Gastroesophageal sphincter (tissue), 4 donors: ENCODE measurements around the gene ADGRG7. TPM values are rescaled to one million over a fixed set of nuclear protein-coding genes. Genes with fewer than 3 reads are reported as not detected.
"Not testable (repeated sequence)": the region's sequence is repeated elsewhere in the genome, so short reads cannot be mapped to it uniquely, and the experiment has no call there.

ENCODE experiments used
- ATAC-seq: fragments of 150-250 bp; one replicate; pipeline ENCODE4 v1.9.1; 2016; ENCODE audit warnings: mild to moderate bottlenecking, moderate library complexity
- H3K27ac ChIP-seq, 4 donors: fragments of 200-600 bp; sonication (generic) in 3 of 4; 1 replicate in 3 of 4; 2 replicates in 1 of 4; pipeline ENCODE4 v1.5.1; 2016 to 2019
- H3K27me3 ChIP-seq: fragments of 200-600 bp; sonication (generic); one replicate; pipeline ENCODE4 v1.5.1; 2019
- H3K36me3 ChIP-seq, 2 donors: fragments of 200-600 bp; sonication (generic); one replicate each; pipeline ENCODE4 v1.5.1; 2019; ENCODE audit warnings: control low read depth in 1 of 2
- H3K4me1 ChIP-seq, 3 donors: fragments of 200-600 bp; sonication (generic); 1 replicate in 2 of 3; 2 replicates in 1 of 3; pipeline ENCODE4 v1.5.1; 2016 to 2019; ENCODE audit warnings: control low read depth in 2 of 3
- H3K4me3 ChIP-seq, 2 donors: fragments of 200-600 bp; sonication (generic); one replicate each; pipeline ENCODE4 v1.5.1; 2019; ENCODE audit warnings: mild to moderate bottlenecking in 1 of 2, moderate library complexity in 1 of 2
- H3K9me3 ChIP-seq, 3 donors: fragments of 200-600 bp; sonication (generic); one replicate each; pipeline ENCODE4 v1.5.1; 2017 to 2019; ENCODE audit warnings: control low read depth in 2 of 3
- EP300 ChIP-seq: sonication (generic); formaldehyde crosslinking; IDR thresholded peaks from one replicate; pipeline ENCODE4 v1.6.1; 2017; ENCODE audit warnings: antibody characterized with exemption, mild to moderate bottlenecking
- POLR2A ChIP-seq, 2 donors: fragments of 450-650 bp; IDR thresholded peaks; one replicate each; pipeline ENCODE4 v1.6.1; 2017; ENCODE audit warnings: antibody characterized with exemption in 2 of 2, mild to moderate bottlenecking in 2 of 2, moderate library complexity in 1 of 2
- POLR2AphosphoS5 ChIP-seq: sonication (generic); formaldehyde crosslinking; IDR thresholded peaks from one replicate; pipeline ENCODE4 v1.6.1; 2017; ENCODE audit warnings: antibody characterized with exemption
- WGBS, 2 donors: methylation state at CpG; one replicate each; pipeline ENCODE4 v1.1.5; 2018; ENCODE audit warnings: low coverage in 1 of 2; 5-methylcytosine and 5-hydroxymethylcytosine counted together
- total RNA-seq, 4 donors: library from RNA; depleted of rRNA; stranded (reverse); fragments of >200 nt; gene quantifications; one replicate each; pipeline ENCODE4 v1.1.0, GENCODE V29; 2016
- TF ChIP-seq, protein P1 (sequence below), 4 experiments: fragments of 200-600 bp in 2 of 4; fragments of 450-650 bp in 2 of 4; sonication (generic) in 1 of 4; IDR thresholded peaks; one replicate each; pipeline ENCODE4 v1.5.1; 2017 to 2019; ENCODE audit warnings: antibody characterized with exemption in 4 of 4, mild to moderate bottlenecking in 2 of 4, moderate library complexity in 2 of 4

Gene ADGRG7
- total RNA-seq, 4 donors from 2014 or later: 0.13 TPM; not detected in 3

DNA sequence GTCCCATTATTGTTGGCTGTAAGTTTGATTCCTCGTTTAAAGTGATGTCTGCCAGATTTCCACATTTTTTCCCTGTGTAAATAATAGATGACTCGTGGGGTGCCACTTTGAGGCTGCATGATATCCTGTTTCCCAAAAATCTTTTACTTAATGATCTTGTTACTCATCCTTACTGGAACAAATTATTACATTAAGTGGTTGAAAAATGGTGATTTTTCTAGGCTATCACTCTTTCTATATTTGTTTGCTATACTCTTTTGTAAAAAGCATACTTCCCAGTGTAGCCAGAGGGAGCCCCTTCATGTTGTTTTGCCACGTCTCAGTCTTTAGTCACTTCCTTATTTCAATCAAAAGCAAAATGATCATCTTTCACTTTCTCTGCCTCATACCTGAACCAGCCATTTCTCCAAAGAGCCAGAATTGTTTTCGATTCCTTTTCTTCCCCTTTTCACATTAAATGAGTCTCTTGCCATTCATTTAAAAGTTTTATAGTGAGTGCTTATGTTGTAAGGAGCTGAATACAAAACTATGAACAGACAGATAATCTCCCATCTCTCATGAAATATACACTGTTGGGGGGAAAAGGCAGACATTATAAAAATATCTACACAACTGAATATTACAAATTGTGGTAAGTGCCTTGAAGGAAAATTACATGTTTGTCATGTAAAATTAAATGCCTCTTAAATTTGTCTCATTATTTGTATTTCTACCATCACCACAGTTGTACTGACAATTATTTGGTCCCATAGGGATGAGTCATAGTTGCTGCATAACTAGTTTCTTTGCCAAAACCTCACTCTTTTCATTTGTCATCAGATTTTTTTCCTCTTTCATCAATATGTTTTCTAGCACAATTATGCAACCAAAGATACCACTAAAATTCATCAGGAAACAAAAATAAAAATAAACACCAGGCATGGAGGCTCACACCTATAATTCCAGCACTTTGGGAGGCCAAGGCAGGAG, 41.5 kb downstream of the ADGRG7 start:
- peak overlapping the region in 2 of 4 donors; percentile 2 to 29 for H3K27ac ChIP-seq
- 27 to 67% methylated on average over 4 of the region's 4 CpGs for WGBS, 2 donors

DNA sequence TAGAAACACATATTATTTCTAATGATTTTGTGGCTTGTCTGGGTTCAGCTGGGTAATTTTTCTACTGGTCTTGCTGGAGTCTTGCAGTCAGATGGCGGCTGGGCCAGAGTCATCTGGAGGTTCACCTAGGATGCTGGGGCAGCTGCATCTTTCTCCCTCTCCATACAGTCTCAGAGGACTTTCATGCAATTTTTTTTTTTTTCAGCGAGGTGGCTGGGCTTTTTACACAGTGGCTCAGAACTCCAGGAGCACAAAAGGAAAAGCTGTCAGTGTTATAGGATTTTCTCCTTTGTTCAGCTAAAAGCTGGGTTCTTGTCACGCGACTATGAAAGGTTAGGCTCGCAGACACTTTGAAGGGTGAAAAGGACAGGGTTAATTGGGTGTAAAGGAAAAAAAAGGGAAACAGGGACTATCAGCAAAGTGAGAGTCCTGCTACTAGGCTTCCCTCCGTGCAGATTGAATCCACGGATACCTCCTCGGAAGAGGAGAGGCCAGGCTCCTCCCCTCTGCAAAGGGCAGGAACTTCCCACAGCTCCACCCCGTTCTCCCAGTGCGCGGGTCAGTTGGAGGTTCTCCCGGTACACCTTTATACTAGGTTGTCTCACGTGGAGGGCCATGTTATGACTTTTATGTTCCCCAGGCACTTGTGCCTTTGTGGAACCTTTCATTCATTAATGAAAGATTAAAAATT, 44.3 kb downstream of the ADGRG7 start:
- no peak overlapping the region for H3K27ac ChIP-seq
- TF ChIP-seq, protein P1, sequence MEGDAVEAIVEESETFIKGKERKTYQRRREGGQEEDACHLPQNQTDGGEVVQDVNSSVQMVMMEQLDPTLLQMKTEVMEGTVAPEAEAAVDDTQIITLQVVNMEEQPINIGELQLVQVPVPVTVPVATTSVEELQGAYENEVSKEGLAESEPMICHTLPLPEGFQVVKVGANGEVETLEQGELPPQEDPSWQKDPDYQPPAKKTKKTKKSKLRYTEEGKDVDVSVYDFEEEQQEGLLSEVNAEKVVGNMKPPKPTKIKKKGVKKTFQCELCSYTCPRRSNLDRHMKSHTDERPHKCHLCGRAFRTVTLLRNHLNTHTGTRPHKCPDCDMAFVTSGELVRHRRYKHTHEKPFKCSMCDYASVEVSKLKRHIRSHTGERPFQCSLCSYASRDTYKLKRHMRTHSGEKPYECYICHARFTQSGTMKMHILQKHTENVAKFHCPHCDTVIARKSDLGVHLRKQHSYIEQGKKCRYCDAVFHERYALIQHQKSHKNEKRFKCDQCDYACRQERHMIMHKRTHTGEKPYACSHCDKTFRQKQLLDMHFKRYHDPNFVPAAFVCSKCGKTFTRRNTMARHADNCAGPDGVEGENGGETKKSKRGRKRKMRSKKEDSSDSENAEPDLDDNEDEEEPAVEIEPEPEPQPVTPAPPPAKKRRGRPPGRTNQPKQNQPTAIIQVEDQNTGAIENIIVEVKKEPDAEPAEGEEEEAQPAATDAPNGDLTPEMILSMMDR (IDR thresholded peaks at IDR 0.05): no peak
- TF ChIP-seq EP300 (no peak), POLR2AphosphoS5 (no peak), POLR2A (IDR thresholded peaks at IDR 0.05) (no peak)
- no peaks in the 10 kb centered on the region for H3K9me3 ChIP-seq
- H3K4me1 ChIP-seq: no peaks in the 10 kb centered on the region
- ATAC-seq: no peak
- H3K4me3 ChIP-seq: no peak overlapping the region
- 78 to 86% methylated on average over 5 to 13 of the region's 13 CpGs for WGBS, 2 donors
- no peaks in the 10 kb centered on the region for H3K36me3 ChIP-seq
- no peaks in the 10 kb centered on the region for H3K27me3 ChIP-seq

More for the DNA sequence above, 41.5 kb downstream of the ADGRG7 start:
- no peaks in the 10 kb centered on the region for H3K36me3 ChIP-seq
- no peak for TF ChIP-seq POLR2A (IDR thresholded peaks at IDR 0.05)
- TF ChIP-seq, protein P1 (IDR thresholded peaks at IDR 0.05): peak in 1 of 4 experiments; percentile 19
- H3K27me3 ChIP-seq: no peaks in the 10 kb centered on the region
- H3K4me1 ChIP-seq: no peaks in the 10 kb centered on the region
- no peak overlapping the region for H3K4me3 ChIP-seq
- H3K9me3 ChIP-seq: no peaks in the 10 kb centered on the region
- peak; percentile 73 for ATAC-seq

DNA sequence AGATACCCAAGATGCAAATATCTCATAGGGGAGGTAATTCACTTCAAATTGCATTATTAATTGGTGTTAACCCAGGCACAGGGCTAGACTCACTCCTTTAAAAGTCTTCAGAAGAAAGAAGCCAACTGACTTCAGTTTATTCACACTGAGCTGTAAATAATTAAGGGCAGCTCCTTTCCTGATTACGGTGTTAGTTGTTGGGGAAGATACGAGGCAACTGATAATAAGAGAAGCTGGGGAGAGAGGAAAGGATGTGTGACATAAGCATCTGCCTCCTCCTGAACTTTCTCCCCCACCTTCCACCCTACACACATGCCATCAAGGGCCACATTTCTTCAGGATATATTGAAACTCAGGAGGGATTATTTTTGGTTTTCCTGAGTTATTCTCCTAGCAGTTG, 47.5 kb downstream of the ADGRG7 start:
- Histone ChIP-seq H3K4me1 (no peaks in the 10 kb centered on the region), H3K27ac (no peak overlapping the region), H3K36me3 (no peaks in the 10 kb centered on the region), H3K9me3 (no peaks in the 10 kb centered on the region), H3K4me3 (no peak overlapping the region), H3K27me3 (no peaks in the 10 kb centered on the region)
- ATAC-seq: no peak
- TF ChIP-seq, protein P1 (IDR thresholded peaks at IDR 0.05): no peak
- no peak for TF ChIP-seq POLR2AphosphoS5
- no peak for TF ChIP-seq EP300
- TF ChIP-seq POLR2A (IDR thresholded peaks at IDR 0.05): no peak
- WGBS, 2 donors: 71 to 86% methylated on average over 1 to 2 of the region's 2 CpGs

DNA sequence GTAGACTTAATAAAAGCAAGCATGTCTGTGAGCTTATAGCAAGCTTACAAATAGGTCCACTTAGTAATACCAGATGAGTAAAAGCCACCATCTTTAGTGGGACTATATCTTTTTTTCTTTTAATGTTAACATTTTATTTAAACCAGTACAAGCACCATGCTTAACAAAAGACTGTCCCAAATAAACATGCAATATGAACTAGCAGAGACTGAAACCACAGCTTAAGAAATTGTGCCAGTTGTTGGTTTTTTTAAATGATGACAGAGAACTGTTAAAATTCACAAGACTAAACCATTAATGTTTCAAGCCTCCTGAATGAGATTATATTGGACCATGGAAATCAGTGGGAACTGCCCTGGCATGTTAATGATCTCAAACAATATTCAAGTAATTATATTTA, 51.9 kb downstream of the ADGRG7 start:
- not testable (repeated sequence) for H3K4me1 ChIP-seq, H3K36me3 ChIP-seq, H3K27ac ChIP-seq, H3K9me3 ChIP-seq, ATAC-seq, H3K4me3 ChIP-seq, H3K27me3 ChIP-seq

DNA sequence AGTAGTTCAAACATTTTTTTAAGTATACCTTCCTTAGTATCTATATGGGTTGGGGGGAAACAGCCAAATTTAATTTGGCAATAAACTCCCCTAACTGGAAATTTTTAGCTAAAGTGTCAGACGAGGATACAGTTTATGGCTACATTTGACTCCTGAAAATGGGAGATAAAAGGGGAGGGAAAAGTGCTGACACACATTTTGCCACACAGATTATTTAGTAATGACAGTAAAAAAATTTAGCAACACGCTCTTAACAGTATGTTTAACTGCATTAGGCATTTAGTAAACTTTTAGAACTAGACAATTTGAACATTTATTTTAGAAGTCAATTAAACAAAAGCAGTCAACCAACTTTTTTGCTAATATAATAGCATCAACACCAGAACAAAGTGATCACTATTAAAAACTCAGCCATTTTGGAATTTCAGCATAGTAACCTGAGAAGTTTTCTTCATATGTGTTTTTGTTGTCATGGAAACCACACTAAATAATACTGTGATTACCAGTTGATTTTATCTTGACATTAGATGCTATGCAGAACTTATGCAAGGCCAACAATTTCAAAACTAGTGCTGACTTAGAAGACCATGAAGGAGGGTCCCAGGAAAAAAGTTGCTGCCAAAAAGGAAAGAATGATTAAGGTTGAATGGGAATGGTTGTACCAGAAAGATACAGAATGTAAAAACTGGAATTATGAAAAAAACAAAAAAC, 52.9 kb downstream of the ADGRG7 start:
- TF ChIP-seq POLR2AphosphoS5: no peak
- TF ChIP-seq EP300: no peak
- TF ChIP-seq, protein P1 (IDR thresholded peaks at IDR 0.05): no peak
- no peak for TF ChIP-seq POLR2A (IDR thresholded peaks at IDR 0.05)
- no peak overlapping the region for H3K27ac ChIP-seq
- no peaks in the 10 kb centered on the region for H3K9me3 ChIP-seq
- H3K36me3 ChIP-seq: no peaks in the 10 kb centered on the region
- ATAC-seq: no peak
- no peaks in the 10 kb centered on the region for H3K27me3 ChIP-seq
- 52 to 69% methylated on average over 2 of the region's 2 CpGs for WGBS, 2 donors
- H3K4me3 ChIP-seq: no peak overlapping the region
- H3K4me1 ChIP-seq: no peaks in the 10 kb centered on the region
